RWPE1 (cell line): Measurements from ENCODE around the gene ANKS4B.

Experiments used
- CTCF ChIA-PET: fragments of 350-600 bp; sonication (Branson Sonifier 250); formaldehyde crosslinking; extraction: SDS; loops from one replicate; lab custom pipeline; 2021; lab: Yijun Ruan, JAX
- POLR2A ChIA-PET: fragments of 400-600 bp; formaldehyde crosslinking; extraction: SDS; loops from one replicate; lab custom pipeline; 2020; ENCODE audit warnings: antibody characterized with exemption; ENCODE audit not compliant: low non-redundant PET; lab: Yijun Ruan, JAX
- DNase-seq: peaks from one replicate; pipeline ENCODE4 v3.0.0; 2012; ENCODE audit warnings: low spot score
- H3K27ac ChIP-seq: fragments of 450-650 bp; 2 replicates; pipeline ENCODE4 v1.5.1; 2017
- CTCF ChIP-seq: fragments of 450-650 bp; conservative IDR thresholded peaks from 2 replicates; pipeline ENCODE4 v1.5.1; 2017; ENCODE audit warnings: low read depth, mild to moderate bottlenecking

The ANKS4B gene

GRCh38 chr16:21214086-21214485, 19.4 kb upstream of the ANKS4B start:
- DNase-seq = no peak

GRCh38 chr16:21217121-21217520, 16.4 kb upstream of the ANKS4B start:
- DNase-seq = no peak
- TF ChIP-seq CTCF = no peak
- ChIA-PET POLR2A (no interaction called here), CTCF (interaction anchor here (0.5 kb wide), 1 partner anchor 328 kb away, joined by 5 read pairs; no protein-coding TSS in a partner anchor)
- H3K27ac ChIP-seq = no peak overlapping the region

More at GRCh38 chr16:21214086-21214485, 19.4 kb upstream of the ANKS4B start:
- TF ChIP-seq CTCF = no peak
- no peak overlapping the region for H3K27ac ChIP-seq
- CTCF ChIA-PET = interaction anchor here (0.8 to 1.2 kb wide), 2 partner anchors 25 to 87 kb away, joined by 3 read pairs; no protein-coding TSS in a partner anchor
- POLR2A ChIA-PET = no interaction called here

- no peak for TF ChIP-seq CTCF
- H3K27ac ChIP-seq = no peak overlapping the region
- ChIA-PET POLR2A (no interaction called here), CTCF (no interaction called here)
- no peak for DNase-seq
Observed at GRCh38 chr16:21218153-21218552, 15.3 kb upstream of the ANKS4B start.

GRCh38 chr16:21219551-21219950, 13.9 kb upstream of the ANKS4B start:
- CTCF ChIA-PET = interaction anchor here (0.7 kb wide), 1 partner anchor 82 kb away, joined by 3 read pairs; no protein-coding TSS in a partner anchor
- TF ChIP-seq CTCF = no peak
- DNase-seq = no peak

GRCh38 chr16:21222495-21223337, 10.8 kb upstream of the ANKS4B start:
- DNase-seq = no peak
- H3K27ac ChIP-seq = no peak overlapping the region
- TF ChIP-seq CTCF = no peak
- POLR2A ChIA-PET = no interaction called here
- CTCF ChIA-PET = no interaction called here

More at GRCh38 chr16:21219551-21219950, 13.9 kb upstream of the ANKS4B start:
- no peak overlapping the region for H3K27ac ChIP-seq
- POLR2A ChIA-PET = no interaction called here

- no peak for DNase-seq
- ChIA-PET POLR2A (no interaction called here), CTCF (no interaction called here)
- TF ChIP-seq CTCF = no peak
- H3K27ac ChIP-seq = no peak overlapping the region
Observed at GRCh38 chr16:21223787-21224186, 9.7 kb upstream of the ANKS4B start.
